OCI-LY1 (cell line): ENCODE data around the gene AHCYL1.

Experiments
- CTCF ChIP-seq: fragments of 200-600 bp; sonication (generic), shearing (Covaris generic); IDR thresholded peaks from 2 replicates; pipeline ENCODE4 v1.5.1; 2017; ENCODE audit warnings: mild to moderate bottlenecking, antibody characterized with exemption, low read length, moderate library complexity, mixed read lengths
- EZH2 ChIP-seq: fragments of 200-600 bp; sonication (generic), shearing (Covaris generic); IDR thresholded peaks from 2 replicates; pipeline ENCODE4 v1.8.0; 2017; ENCODE audit warnings: borderline replicate concordance, mixed run types, mild to moderate bottlenecking, antibody characterized with exemption, low read length, moderate library complexity, mixed read lengths

GRCh38 chr1:110056285-110056683 lies 71.7 kb downstream of the AHCYL1 start:
- TF ChIP-seq CTCF (no peak), EZH2 (no peak)
